Central memory CD4-positive, alpha-beta T cell (primary cell): Measurements from ENCODE around the gene NSMF.

ENCODE experiments used
- DNase-seq: peaks from one replicate; pipeline ENCODE4 v3.0.0; 2022

The NSMF gene

GRCh38 chr9:137445930-137446431 lies 13.2 kb downstream of the NSMF start:
- DNase-seq = no peak

GRCh38 chr9:137445275-137445807 lies 13.8 kb downstream of the NSMF start:
- DNase-seq = peak; percentile 75

GRCh38 chr9:137444106-137444790 lies 14.9 kb downstream of the NSMF start:
- DNase-seq = no peak

GRCh38 chr9:137441935-137442321 lies 17.2 kb downstream of the NSMF start:
- DNase-seq = no peak

GRCh38 chr9:137441289-137441934 lies 17.7 kb downstream of the NSMF start, which contains the start of gene ENTPD8:
ENTPD8 (minus strand) TSS chr9:137441357; CDS start chr9:137438285, 3,072 bp downstream.
- no peak for DNase-seq

GRCh38 chr9:137439158-137439714 lies 19.9 kb downstream of the NSMF start:
- DNase-seq = no peak

GRCh38 chr9:137438591-137439157 lies 20.5 kb downstream of the NSMF start:
- DNase-seq = no peak

GRCh38 chr9:137437691-137438590 lies 21.2 kb downstream of the NSMF start:
- no peak for DNase-seq

GRCh38 chr9:137436761-137437600 lies 22.2 kb downstream of the NSMF start:
- no peak for DNase-seq

GRCh38 chr9:137435980-137436760 lies 23.0 kb downstream of the NSMF start:
- no peak for DNase-seq

- DNase-seq = no peak
Measured at GRCh38 chr9:137435381-137435891, 23.7 kb downstream of the NSMF start.

GRCh38 chr9:137434498-137435380 lies 24.4 kb downstream of the NSMF start:
- DNase-seq = no peak

GRCh38 chr9:137433916-137434431 lies 25.2 kb downstream of the NSMF start:
- DNase-seq = no peak

- DNase-seq = no peak
Measured at GRCh38 chr9:137433349-137433915, 25.7 kb downstream of the NSMF start.

- DNase-seq = no peak
Measured at GRCh38 chr9:137432687-137433348, 26.3 kb downstream of the NSMF start.

- no peak for DNase-seq
Measured at GRCh38 chr9:137431416-137431931, 27.7 kb downstream of the NSMF start.

- no peak for DNase-seq
Measured at GRCh38 chr9:137430723-137431415, 28.3 kb downstream of the NSMF start.
